Fibroblast of skin of scalp (primary cell): Measurements from ENCODE around the gene ZNF93.
A peak's percentile ranks its signal among the peaks of the same experiment; 100 is the strongest.
"Not testable (repeated sequence)": the region's sequence is repeated elsewhere in the genome, so short reads cannot be mapped to it uniquely, and the experiment has no call there.

ENCODE experiments used
- DNase-seq: peaks from one replicate; pipeline ENCODE4 v3.0.0-alpha.2; 2013

The ZNF93 gene

DNA sequence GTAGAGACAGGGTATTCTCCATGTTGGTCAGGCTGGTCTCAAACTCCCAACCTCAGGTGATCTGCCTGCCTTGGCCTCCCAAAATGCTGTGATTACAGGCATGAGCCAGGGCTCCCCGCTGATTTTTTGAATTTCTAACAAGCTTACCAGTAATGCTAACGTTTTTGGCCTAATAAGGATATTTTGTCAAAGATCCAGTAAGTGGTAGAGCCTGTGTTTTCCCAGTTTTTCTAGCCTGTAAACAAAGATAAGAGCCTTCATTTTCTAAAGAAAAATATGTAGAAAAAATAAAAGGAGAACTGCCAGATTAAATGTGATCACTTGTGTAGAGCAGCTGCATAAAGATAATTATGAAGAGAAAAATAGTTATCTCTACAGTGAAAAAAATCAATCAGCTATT is 37.7 kb downstream of the ZNF93 start:
- DNase-seq, result no peak

DNA sequence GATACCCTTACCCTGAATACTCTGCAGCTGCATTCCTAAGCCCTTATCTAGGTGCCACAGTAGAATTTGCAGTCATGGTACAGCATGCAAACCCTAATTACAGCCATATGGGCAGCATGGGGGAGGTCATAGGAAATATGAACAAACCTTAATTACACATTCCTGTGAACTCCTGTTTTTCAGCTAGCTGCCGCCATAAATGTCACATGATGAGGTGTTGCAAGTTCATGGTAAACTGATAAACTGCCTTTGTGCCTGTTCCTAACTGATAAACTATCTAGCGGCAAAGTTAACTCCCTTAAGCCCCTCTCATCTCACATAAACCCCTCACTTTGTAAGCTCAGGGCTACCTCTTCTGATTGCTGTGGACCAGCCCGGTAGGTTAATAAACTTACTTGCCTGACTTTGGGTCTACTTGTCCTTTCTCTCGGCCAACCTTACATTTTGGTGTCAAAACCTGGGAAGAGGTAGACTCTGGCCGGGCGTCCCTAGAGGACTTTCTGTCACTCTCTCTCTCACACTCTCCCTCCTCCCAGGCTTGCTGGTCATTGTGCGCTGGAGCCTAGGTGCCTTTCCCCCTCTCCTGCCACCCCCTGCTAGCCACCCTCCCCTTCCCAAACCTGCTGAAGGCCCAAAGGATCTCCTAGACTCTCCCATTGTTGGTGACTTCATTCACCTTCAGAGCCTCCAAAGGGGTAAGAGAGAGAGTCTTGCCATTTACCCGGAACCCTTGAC is 43.3 kb downstream of the ZNF93 start:
- DNase-seq, result no peak

DNA sequence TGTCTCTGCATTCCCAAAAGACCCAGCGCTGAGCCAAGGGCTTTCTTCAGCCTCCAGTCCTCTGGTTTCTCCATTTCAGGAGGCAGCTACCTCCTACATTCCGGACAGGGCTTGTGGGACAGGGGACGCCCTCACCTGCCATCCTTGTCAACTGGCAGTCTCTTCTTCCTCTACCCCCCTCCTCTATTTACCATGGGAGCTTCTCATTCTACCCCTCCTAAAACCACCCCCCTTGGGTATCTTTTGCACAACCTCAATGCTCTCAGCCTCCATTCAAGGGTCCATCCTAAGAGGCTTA is 43.8 kb downstream of the ZNF93 start:
- no peak for DNase-seq

DNA sequence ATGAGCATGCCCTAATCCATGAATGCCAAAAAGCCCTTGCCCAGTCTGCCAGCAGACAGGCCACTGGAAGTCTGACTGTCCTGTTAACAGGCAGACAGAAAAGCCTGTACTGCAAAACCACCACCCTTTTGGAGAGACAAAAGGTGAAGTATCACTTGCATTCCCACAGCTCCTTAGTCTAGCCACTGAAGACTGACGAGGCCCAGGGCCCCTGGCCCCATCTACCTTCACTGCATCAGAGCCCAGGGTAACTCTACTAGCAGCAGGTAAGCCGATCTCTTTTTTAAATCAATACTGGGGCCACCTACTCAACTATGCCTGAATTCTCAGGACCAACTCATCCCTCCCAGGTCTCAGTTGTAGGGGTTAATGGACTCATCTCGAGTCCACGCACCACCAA is 45.5 kb downstream of the ZNF93 start:
- DNase-seq, result no peak

DNA sequence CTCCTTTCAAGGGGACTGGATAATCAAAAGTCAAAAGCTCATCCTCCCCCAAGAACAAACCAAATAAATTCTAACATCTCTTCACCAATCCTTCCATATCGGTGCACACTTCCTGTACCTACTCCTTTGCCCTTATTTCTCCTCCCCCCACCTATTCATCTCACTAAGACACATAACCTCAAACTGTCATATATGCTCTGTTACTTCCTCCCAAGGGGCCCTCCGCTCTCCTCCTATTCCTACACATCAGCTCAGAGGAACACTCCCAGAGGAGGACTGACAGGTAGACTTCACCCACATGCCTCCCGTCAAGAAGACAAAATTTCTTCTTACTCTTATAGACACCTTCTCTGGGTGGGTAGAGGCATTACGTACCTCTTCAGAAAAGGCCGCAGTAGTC is 48.1 kb downstream of the ZNF93 start:
- no peak for DNase-seq

DNA sequence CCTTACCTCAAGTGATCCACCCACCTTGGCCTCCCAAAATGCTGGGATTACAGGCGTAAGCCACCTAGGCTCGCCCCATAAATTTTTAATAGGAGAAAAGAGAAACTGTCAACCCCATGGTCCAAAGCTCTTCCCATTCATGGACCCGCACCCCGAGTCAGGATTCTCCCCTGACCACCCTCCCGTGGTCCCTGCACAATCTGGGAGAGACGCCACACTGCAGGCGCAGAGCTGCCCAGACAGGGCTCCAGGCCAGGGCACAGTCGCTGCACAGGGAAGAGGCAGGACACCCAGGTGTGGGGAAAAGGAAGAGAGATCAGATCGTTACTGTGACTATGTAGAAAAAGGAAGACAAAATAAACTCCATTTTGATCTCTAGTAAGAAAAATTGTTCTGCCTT is 54.5 kb downstream of the ZNF93 start:
- no peak for DNase-seq

DNA sequence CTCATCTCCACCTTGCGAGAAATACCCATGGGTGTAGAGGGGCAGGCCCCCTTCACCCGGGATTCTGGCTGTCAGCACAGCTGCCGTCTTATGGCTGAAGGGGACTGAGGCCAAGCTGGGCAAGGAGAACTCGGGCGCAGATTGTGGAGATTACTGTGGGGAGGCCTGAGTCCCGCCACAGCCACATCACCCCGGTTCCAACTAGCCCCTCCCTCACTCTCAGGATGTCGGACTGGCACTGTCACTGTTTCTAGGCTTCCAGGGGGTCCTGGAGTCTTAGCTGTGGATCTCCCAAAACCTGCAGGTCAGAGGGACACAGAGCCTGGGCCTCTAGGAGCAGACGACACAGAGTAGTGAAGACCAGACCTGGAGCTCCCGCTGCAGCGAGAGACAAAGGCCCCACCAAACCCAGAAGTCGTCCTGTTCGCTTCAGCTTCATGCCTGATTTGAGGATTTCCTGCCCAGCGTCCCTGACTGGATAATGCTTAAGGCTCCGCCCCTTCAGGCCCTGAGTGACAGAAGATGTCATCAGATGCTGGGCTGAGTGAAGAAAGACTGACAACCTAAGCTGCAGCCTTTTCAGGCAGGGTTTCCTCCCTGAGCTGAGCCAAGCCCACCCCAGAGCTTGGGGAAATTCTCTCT is 55.8 kb downstream of the ZNF93 start:
- no peak for DNase-seq

DNA sequence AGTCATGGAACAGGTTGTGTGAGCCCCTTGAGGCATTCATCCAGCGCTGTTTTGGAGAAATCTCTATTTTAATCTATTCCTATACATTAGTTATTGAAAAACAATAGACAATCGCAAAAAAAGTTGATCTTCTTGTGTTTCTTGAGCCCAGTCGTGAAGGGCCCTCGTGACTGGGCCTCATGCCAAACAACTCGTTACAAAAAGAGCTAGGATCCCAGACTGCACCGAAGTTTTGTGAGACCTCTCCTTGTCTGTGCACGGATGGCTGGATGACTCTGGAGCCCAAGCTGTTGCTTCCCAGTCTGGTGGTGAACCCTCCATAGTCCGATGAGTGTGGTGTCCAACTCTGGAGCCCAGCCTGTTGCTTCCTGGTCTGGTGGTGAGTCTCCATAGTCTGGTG is 57.0 kb downstream of the ZNF93 start:
- not testable (repeated sequence) for DNase-seq

DNA sequence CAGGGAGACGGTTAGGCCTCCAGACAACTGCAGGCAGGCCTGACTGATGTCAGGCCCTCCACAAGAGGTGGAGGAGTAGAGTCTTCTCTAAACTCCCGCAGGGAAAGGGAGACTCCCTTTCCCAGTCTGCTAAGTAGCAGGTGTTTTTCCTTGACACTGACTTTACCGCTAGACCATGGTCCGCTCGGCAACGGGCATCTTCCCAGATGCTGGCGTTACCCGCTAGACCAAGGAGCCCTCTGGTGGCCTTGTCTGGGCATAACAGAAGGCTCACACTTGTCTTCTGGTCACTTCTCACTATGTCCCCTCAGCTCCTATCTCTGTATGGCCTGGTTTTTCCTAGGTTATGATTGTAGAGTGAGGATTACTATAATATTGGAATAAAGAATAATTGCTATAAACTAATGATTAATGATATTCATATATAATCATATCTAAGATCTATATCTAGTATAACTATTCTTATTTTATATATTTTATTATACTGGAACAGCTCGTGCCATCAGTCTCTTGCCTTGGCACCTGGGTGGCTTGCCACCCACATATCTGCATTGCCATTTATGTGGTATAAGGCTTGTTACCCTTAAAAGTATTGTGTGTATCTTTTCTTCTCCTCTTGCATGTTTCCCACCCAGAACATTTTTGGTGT is 58.5 kb downstream of the ZNF93 start:
- peak; percentile 48 for DNase-seq

DNA sequence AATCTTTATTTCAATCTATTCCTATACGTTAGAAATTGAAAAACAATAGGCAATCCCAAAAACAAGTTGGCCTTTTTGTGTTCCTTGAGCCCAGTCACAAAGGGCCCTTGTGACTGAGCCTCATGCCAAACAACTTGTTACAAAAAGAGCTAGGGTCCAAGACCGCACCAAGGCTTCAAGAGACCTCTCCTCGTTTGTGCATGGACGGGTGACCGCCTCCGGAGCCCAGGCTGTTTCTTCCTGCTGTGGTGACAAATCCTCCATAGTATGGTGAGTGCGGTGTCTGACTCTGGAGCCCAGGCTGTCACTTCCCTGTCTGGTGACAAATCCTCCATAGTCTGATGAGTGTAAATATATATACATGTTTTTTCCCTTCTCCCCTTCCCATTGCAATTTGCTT is 63.7 kb downstream of the ZNF93 start:
- no peak for DNase-seq

DNA sequence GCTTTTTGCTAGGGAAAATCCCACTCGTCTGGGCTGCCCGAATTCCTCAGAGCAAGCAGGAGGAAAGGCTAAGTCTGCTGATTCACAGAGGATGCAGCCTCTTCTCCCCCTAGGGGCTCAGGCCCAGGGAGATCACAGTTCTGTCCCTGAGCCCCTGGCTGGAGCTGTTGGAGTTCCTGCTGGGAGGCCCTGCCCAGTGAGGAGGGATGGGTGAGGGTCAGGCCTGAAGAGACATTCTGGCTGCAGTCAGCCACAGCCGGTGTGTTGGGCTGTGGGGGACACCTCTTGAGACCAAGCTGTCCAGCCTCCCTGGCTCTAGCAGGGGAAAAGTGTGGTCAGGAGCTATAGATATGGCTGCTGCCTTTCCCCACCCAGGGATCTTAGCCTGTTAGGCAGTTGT is 65.4 kb downstream of the ZNF93 start:
- not testable (repeated sequence) for DNase-seq

DNA sequence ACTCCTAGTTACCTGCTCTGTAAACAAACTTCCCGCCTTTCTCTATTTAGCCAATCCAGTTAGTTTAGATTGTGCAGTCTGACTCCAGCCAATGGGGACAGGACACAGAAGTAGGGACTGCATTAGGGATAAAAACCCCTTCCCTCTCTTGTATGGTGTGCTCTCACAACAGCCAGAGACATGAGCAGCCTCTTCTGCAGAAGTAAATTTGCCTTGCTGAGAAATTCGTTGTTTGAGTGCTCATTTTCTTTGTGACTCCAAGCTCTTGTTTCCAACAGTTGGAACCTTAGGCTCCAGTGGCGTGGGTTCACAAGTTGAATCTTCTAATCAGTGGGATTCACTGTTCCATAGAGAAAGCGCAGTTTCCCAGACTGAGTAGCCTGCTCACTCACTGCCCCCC is 66.1 kb downstream of the ZNF93 start:
- DNase-seq, result no peak
